ENCODE data around the gene DOCK4. TPM values are rescaled to one million over a fixed set of nuclear protein-coding genes. Genes with fewer than 3 reads are reported as not detected.

The DOCK4 gene
- total RNA-seq, 1 donor from 2014 or later = 0.73 TPM

- no peak overlapping the region for H3K4me3 Mint-ChIP-seq
- no peaks in the 10 kb centered on the region for H3K27me3 Mint-ChIP-seq
- no peak for TF ChIP-seq CTCF (IDR thresholded peaks at IDR 0.05)
- peaks cover 3% of the 10 kb centered on the region for H3K9me3 Mint-ChIP-seq
- no peaks in the 10 kb centered on the region for H3K36me3 Mint-ChIP-seq (ENCODE audit: low read depth)
- CTCF ChIA-PET = no interaction called here
- no peaks in the 10 kb centered on the region for H3K4me1 Mint-ChIP-seq
- no peak for ATAC-seq (ENCODE audit: low read depth)
- intact Hi-C loops (cut with micrococcal nuclease) = no loop called here
- H3K27ac Mint-ChIP-seq = no peak overlapping the region
- POLR2A ChIA-PET = no interaction called here
- DNase-seq = no peak
These were observed 320.0 kb downstream of the DOCK4 start for GRCh38 chr7:111886233-111886632.

GRCh38 chr7:111883241-111883640, 323.0 kb downstream of the DOCK4 start:
- ChIA-PET CTCF (no interaction called here), POLR2A (no interaction called here)
- DNase-seq = no peak
- Mint-ChIP-seq H3K27ac (no peak overlapping the region), H3K27me3 (no peaks in the 10 kb centered on the region), H3K4me3 (no peak overlapping the region), H3K4me1 (no peaks in the 10 kb centered on the region), H3K36me3 (ENCODE audit: low read depth) (no peaks in the 10 kb centered on the region), H3K9me3 (peaks cover 6% of the 10 kb centered on the region)
- no peak for TF ChIP-seq CTCF (IDR thresholded peaks at IDR 0.05)
- ATAC-seq (ENCODE audit: low read depth) = no peak
- intact Hi-C loops (cut with micrococcal nuclease) = no loop called here

GRCh38 chr7:111878785-111879184, 327.4 kb downstream of the DOCK4 start:
- Mint-ChIP-seq H3K27ac (no peak overlapping the region), H3K9me3 (peaks cover 6% of the 10 kb centered on the region), H3K27me3 (no peaks in the 10 kb centered on the region), H3K4me3 (no peak overlapping the region), H3K4me1 (no peaks in the 10 kb centered on the region), H3K36me3 (ENCODE audit: low read depth) (no peaks in the 10 kb centered on the region)
- no peak for DNase-seq
- ATAC-seq (ENCODE audit: low read depth) = no peak
- no peak for TF ChIP-seq CTCF (IDR thresholded peaks at IDR 0.05)
- CTCF ChIA-PET = no interaction called here
- POLR2A ChIA-PET = no interaction called here
- intact Hi-C loops (cut with micrococcal nuclease) = no loop called here

- Mint-ChIP-seq H3K4me3 (no peak overlapping the region), H3K36me3 (ENCODE audit: low read depth) (no peaks in the 10 kb centered on the region), H3K27ac (no peak overlapping the region), H3K9me3 (peaks cover 6% of the 10 kb centered on the region), H3K4me1 (no peaks in the 10 kb centered on the region), H3K27me3 (no peaks in the 10 kb centered on the region)
- POLR2A ChIA-PET = no interaction called here
- ATAC-seq (ENCODE audit: low read depth) = no peak
- DNase-seq = no peak
- CTCF ChIA-PET = no interaction called here
- TF ChIP-seq CTCF (IDR thresholded peaks at IDR 0.05) = no peak
- intact Hi-C loops (cut with micrococcal nuclease) = no loop called here
These were observed 328.3 kb downstream of the DOCK4 start for GRCh38 chr7:111877931-111878330.

- ChIA-PET CTCF (no interaction called here), POLR2A (no interaction called here)
- Mint-ChIP-seq H3K4me3 (no peak overlapping the region), H3K4me1 (no peaks in the 10 kb centered on the region), H3K36me3 (ENCODE audit: low read depth) (no peaks in the 10 kb centered on the region), H3K27me3 (no peaks in the 10 kb centered on the region), H3K9me3 (no peaks in the 10 kb centered on the region), H3K27ac (no peak overlapping the region)
- ATAC-seq (ENCODE audit: low read depth) (no peak), DNase-seq (no peak)
- intact Hi-C loops (cut with micrococcal nuclease) = no loop called here
- TF ChIP-seq CTCF (IDR thresholded peaks at IDR 0.05) = no peak
These were observed 332.1 kb downstream of the DOCK4 start for GRCh38 chr7:111873963-111874690.
